GM12878 (cell line): ENCODE data around the gene RPS5. TPM values are rescaled to one million over a fixed set of nuclear protein-coding genes. Genes with fewer than 3 reads are reported as not detected.

Experiments used
- CBFB ChIP-seq: IDR thresholded peaks from 2 replicates; pipeline ENCODE4 v1.6.1; 2016; ENCODE audit warnings: antibody characterized with exemption, low read depth
- CREM ChIP-seq: IDR thresholded peaks from 2 replicates; pipeline ENCODE4 v1.6.1; 2014; ENCODE audit warnings: antibody characterized with exemption, low read depth
- CUX1 ChIP-seq: IDR thresholded peaks from 2 replicates; pipeline ENCODE4 v1.6.1; 2012; ENCODE audit warnings: improper control_type of control experiment, low read depth, low read length; ENCODE audit not compliant: insufficient replicate concordance
- ETV6 ChIP-seq, 2 experiments: fragments of 450-650 bp in 1 of 2; IDR thresholded peaks in 1 of 2; conservative IDR thresholded peaks in 1 of 2; 2 replicates each; pipeline ENCODE4 v1.6.1; 2014; ENCODE audit warnings: antibody characterized with exemption in 1 of 2, borderline replicate concordance in 1 of 2, low read depth in 1 of 2, mild to moderate bottlenecking in 1 of 2, moderate library complexity in 1 of 2
- MAX ChIP-seq: IDR thresholded peaks from 2 replicates; pipeline ENCODE4 v1.6.1; 2012; ENCODE audit warnings: low read depth, low read length, improper control_type of control experiment
- NFIC ChIP-seq: IDR thresholded peaks from 2 replicates; pipeline ENCODE4 v1.6.1; 2012; ENCODE audit warnings: low read depth, mild to moderate bottlenecking, inconsistent platforms, low read length, moderate library complexity
- NR2C1 ChIP-seq: fragments of 450-650 bp; IDR thresholded peaks from 2 replicates; pipeline ENCODE4 v1.6.1; 2017; ENCODE audit warnings: antibody characterized with exemption, mild to moderate bottlenecking, moderate library complexity
- NR2C2 ChIP-seq: IDR thresholded peaks from 2 replicates; pipeline ENCODE4 v1.6.1; 2011; ENCODE audit warnings: borderline replicate concordance, low read depth; ENCODE audit not compliant: control insufficient read depth, insufficient read length
- PBX3 ChIP-seq: IDR thresholded peaks from 2 replicates; pipeline ENCODE4 v1.6.1; 2011; ENCODE audit warnings: mild to moderate bottlenecking, low read depth, low read length, moderate library complexity; ENCODE audit not compliant: insufficient replicate concordance
- PRDM15 ChIP-seq: fragments of 450-650 bp; formaldehyde crosslinking; IDR thresholded peaks from 2 replicates; pipeline ENCODE4 v1.4.0; 2020; ENCODE audit warnings: mild to moderate bottlenecking, moderate library complexity
- SKIL ChIP-seq: fragments of 450-650 bp; IDR thresholded peaks from 2 replicates; pipeline ENCODE4 v1.6.1; 2017; ENCODE audit warnings: mild to moderate bottlenecking, low read depth, inconsistent platforms; ENCODE audit not compliant: poor library complexity, severe bottlenecking
- SUPT20H ChIP-seq: IDR thresholded peaks from 2 replicates; pipeline ENCODE4 v1.6.1; 2011; ENCODE audit warnings: low read depth, mild to moderate bottlenecking, low read length, moderate library complexity, borderline replicate concordance; ENCODE audit not compliant: control insufficient read depth
- TAF1 ChIP-seq: IDR thresholded peaks from 2 replicates; pipeline ENCODE4 v1.6.1; 2011; ENCODE audit warnings: mild to moderate bottlenecking, low read depth, low read length, borderline replicate concordance
- YBX1 ChIP-seq: fragments of 450-650 bp; IDR thresholded peaks from 2 replicates; pipeline ENCODE4 v1.6.1; 2016; ENCODE audit warnings: antibody characterized with exemption
- ZSCAN29 ChIP-seq: fragments of 450-650 bp; IDR thresholded peaks from 2 replicates; pipeline ENCODE4 v1.6.1; 2017; ENCODE audit warnings: mild to moderate bottlenecking, moderate library complexity
- polyA plus RNA-seq, 11 experiments: library from polyadenylated mRNA; depleted of rRNA in 4 of 11; unstranded in 6 of 11; stranded (reverse) in 5 of 11; fragments of >200 nt; fragmentation: Nextera tagmentation in 4 of 11; fragmentation: Illumina TruSeq in 1 of 11; extraction: Ambion mirVana in 4 of 11; extraction: Trizol in 1 of 11; gene quantifications; 1 replicate in 1 of 11; 2 replicates in 10 of 11; pipeline versions ENCODE4 v1.2.1 to v1.2.3, GENCODE V29; 2011 to 2016; ENCODE audit warnings: inconsistent platforms in 2 of 11, missing spikeins in 2 of 11, low read depth in 1 of 11
- total RNA-seq, 4 experiments: library from RNA; depleted of rRNA in 3 of 4; stranded (reverse); fragments of >200 nt in 3 of 4; fragmentation: Illumina TruSeq in 1 of 4; extraction: Trizol in 1 of 4; gene quantifications; 2 replicates each; pipeline versions ENCODE4 v1.2.1 to v1.2.3, GENCODE V29; 2013 to 2021

RPS5 gene
- total and polyA plus RNA-seq, 10 of the 15 experiments (the other 5 are each of a cell fraction or from before 2014, with no cell fraction given): 1,284 to 3,652 (median 1,922) TPM

GRCh38 chr19:58380662-58381459 lies 6.2 kb upstream of the RPS5 start, which contains the start of gene ZNF837 (continued):
- TF ChIP-seq PBX3: peak; percentile 99
- TF ChIP-seq MAX: peak; percentile 47; the same call in 1 of the 2 replicates
- TF ChIP-seq TAF1: peak; percentile 95; the same call in 1 of the 2 replicates
- TF ChIP-seq YBX1: no peak
- TF ChIP-seq ZSCAN29: peak; percentile 76
- no peak for TF ChIP-seq SKIL
- no peak for TF ChIP-seq NR2C2
- no peak for TF ChIP-seq PRDM15 (CRISPR knock-in tag)
- TF ChIP-seq CUX1: no peak
- peak; percentile 90 for TF ChIP-seq NR2C1
- peak; percentile 92 for TF ChIP-seq CREM
- no peak for TF ChIP-seq NFIC
- TF ChIP-seq SUPT20H: no peak
- TF ChIP-seq ETV6 (conservative IDR thresholded peaks at IDR 0.05 in 1 of 2, IDR thresholded peaks at IDR 0.05 in 1 of 2; ENCODE audit: borderline replicate concordance in 1 of 2, low read depth in 1 of 2): peak in 1 of 2 experiments; percentile 53; a peak in 2 of 4 replicates
- peak; percentile 76 for TF ChIP-seq CBFB
